Prostate gland (tissue), 2 donors: ENCODE data around the gene TUG1.

Experiments used
- POLR2A ChIP-seq: fragments of 450-650 bp; IDR thresholded peaks from one replicate; pipeline ENCODE4 v1.6.1; 2016; ENCODE audit warnings: antibody characterized with exemption, mild to moderate bottlenecking
- POLR2AphosphoS5 ChIP-seq: sonication (generic); formaldehyde crosslinking; IDR thresholded peaks from one replicate; pipeline ENCODE4 v1.6.1; 2017; ENCODE audit warnings: antibody characterized with exemption
- TF ChIP-seq, protein P1 (sequence below), 4 experiments: fragments of 200-600 bp in 2 of 4; fragments of 450-650 bp in 2 of 4; sonication (generic) in 2 of 4; IDR thresholded peaks; 1 replicate in 3 of 4; 2 replicates in 1 of 4; pipeline ENCODE4 v1.5.1; 2016 to 2019; ENCODE audit warnings: antibody characterized with exemption in 4 of 4, mild to moderate bottlenecking in 2 of 4, moderate library complexity in 2 of 4

DNA sequence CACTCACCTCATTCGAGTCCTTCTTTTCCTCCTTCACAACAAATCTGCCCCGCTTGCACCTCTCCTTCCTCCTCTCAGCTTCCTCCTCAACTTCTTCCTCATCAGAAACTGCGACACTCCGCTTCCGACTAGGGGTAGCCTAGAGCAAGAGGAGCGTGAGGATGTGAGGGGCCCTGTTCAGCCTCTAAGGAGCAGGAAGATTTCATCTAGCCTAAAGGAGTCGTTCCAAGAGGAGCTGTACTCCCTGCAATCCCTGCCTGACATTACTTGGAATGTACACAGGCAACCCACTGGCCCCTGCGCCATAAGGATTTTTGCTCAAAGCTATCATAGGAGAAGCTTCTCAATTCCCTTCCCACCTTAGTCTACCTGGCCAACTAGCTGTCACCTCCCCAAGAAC, 35.0 kb upstream of the TUG1 start:
- TF ChIP-seq, protein P1, sequence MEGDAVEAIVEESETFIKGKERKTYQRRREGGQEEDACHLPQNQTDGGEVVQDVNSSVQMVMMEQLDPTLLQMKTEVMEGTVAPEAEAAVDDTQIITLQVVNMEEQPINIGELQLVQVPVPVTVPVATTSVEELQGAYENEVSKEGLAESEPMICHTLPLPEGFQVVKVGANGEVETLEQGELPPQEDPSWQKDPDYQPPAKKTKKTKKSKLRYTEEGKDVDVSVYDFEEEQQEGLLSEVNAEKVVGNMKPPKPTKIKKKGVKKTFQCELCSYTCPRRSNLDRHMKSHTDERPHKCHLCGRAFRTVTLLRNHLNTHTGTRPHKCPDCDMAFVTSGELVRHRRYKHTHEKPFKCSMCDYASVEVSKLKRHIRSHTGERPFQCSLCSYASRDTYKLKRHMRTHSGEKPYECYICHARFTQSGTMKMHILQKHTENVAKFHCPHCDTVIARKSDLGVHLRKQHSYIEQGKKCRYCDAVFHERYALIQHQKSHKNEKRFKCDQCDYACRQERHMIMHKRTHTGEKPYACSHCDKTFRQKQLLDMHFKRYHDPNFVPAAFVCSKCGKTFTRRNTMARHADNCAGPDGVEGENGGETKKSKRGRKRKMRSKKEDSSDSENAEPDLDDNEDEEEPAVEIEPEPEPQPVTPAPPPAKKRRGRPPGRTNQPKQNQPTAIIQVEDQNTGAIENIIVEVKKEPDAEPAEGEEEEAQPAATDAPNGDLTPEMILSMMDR (IDR thresholded peaks at IDR 0.05): no peak
- no peak for TF ChIP-seq POLR2A
- no peak for TF ChIP-seq POLR2AphosphoS5
